ENCODE results near the gene TMEM39A. TPM values are rescaled to one million over a fixed set of nuclear protein-coding genes. Genes with fewer than 3 reads are reported as not detected.

TMEM39A gene
- total RNA-seq, 3 donors from 2014 or later, result 30.2 to 53.7 (median 36.4) TPM

GRCh38 chr3:119457246-119457645 is 6.2 kb downstream of the TMEM39A start:
- no peaks in the 10 kb centered on the region for H3K27me3 ChIP-seq
- H3K36me3 ChIP-seq, result no peaks in the 10 kb centered on the region
- DNase-seq (ENCODE audit: low spot score in 2 of 2), result no peak
- H3K4me3 ChIP-seq, result no peak overlapping the region
- intact Hi-C loops (cut with DNase I; ENCODE audit: low total_unique reads), result no loop called here
- H3K27ac ChIP-seq, result no peak overlapping the region
- TF ChIP-seq POLR2AphosphoS5 (IDR thresholded peaks at IDR 0.05), result no peak
- no peak for TF ChIP-seq CTCF (IDR thresholded peaks at IDR 0.05)
- no peak for TF ChIP-seq POLR2A (IDR thresholded peaks at IDR 0.05)
- no peaks in the 10 kb centered on the region for H3K9me3 ChIP-seq
- peaks cover 0 to 4% of the 10 kb centered on the region in 2 donors for H3K4me1 ChIP-seq

- no peak for TF ChIP-seq POLR2A (IDR thresholded peaks at IDR 0.05)
- TF ChIP-seq CTCF (IDR thresholded peaks at IDR 0.05), result no peak
- TF ChIP-seq POLR2AphosphoS5 (IDR thresholded peaks at IDR 0.05), result no peak
- DNase-seq (ENCODE audit: low spot score in 2 of 2), result no peak
- Histone ChIP-seq H3K4me1 (no peaks in the 10 kb centered on the region), H3K4me3 (no peak overlapping the region), H3K27ac (no peak overlapping the region), H3K36me3 (no peaks in the 10 kb centered on the region), H3K27me3 (no peaks in the 10 kb centered on the region), H3K9me3 (no peaks in the 10 kb centered on the region)
- intact Hi-C loops (cut with DNase I; ENCODE audit: low total_unique reads), result no loop called here
These were observed 6.9 kb downstream of the TMEM39A start for GRCh38 chr3:119456469-119456868.

GRCh38 chr3:119453822-119454221 is 9.6 kb downstream of the TMEM39A start:
- DNase-seq (ENCODE audit: low spot score in 2 of 2), result no peak
- Histone ChIP-seq H3K27ac (no peak overlapping the region), H3K36me3 (no peaks in the 10 kb centered on the region), H3K27me3 (no peaks in the 10 kb centered on the region), H3K9me3 (no peaks in the 10 kb centered on the region), H3K4me1 (no peaks in the 10 kb centered on the region), H3K4me3 (no peak overlapping the region)
- intact Hi-C loops (cut with DNase I; ENCODE audit: low total_unique reads), result no loop called here
- TF ChIP-seq POLR2AphosphoS5 (IDR thresholded peaks at IDR 0.05) (no peak), POLR2A (IDR thresholded peaks at IDR 0.05) (no peak), CTCF (IDR thresholded peaks at IDR 0.05) (no peak)

GRCh38 chr3:119444590-119444989 is 18.8 kb downstream of the TMEM39A start:
- intact Hi-C loops (cut with DNase I; ENCODE audit: low total_unique reads), result no loop called here
- no peak for DNase-seq (ENCODE audit: low spot score in 2 of 2)
- H3K4me3 ChIP-seq, result no peak overlapping the region
- no peak overlapping the region for H3K27ac ChIP-seq
- no peaks in the 10 kb centered on the region for H3K4me1 ChIP-seq
- no peak for TF ChIP-seq POLR2A (IDR thresholded peaks at IDR 0.05)
- no peak for TF ChIP-seq POLR2AphosphoS5 (IDR thresholded peaks at IDR 0.05)
- no peaks in the 10 kb centered on the region for H3K27me3 ChIP-seq
- peaks cover 15% of the 10 kb centered on the region for H3K36me3 ChIP-seq
- no peaks in the 10 kb centered on the region for H3K9me3 ChIP-seq

- peaks cover 15% of the 10 kb centered on the region for H3K36me3 ChIP-seq
- H3K27ac ChIP-seq, result no peak overlapping the region
- no peak for DNase-seq (ENCODE audit: low spot score in 2 of 2)
- H3K9me3 ChIP-seq, result no peaks in the 10 kb centered on the region
- H3K27me3 ChIP-seq, result no peaks in the 10 kb centered on the region
- TF ChIP-seq CTCF (IDR thresholded peaks at IDR 0.05) (no peak), POLR2A (IDR thresholded peaks at IDR 0.05) (no peak), POLR2AphosphoS5 (IDR thresholded peaks at IDR 0.05) (no peak)
- intact Hi-C loops (cut with DNase I; ENCODE audit: low total_unique reads), result no loop called here
- no peaks in the 10 kb centered on the region for H3K4me1 ChIP-seq
- no peak overlapping the region for H3K4me3 ChIP-seq
These were observed 20.2 kb downstream of the TMEM39A start for GRCh38 chr3:119443179-119443578.

GRCh38 chr3:119437691-119438258 is 25.6 kb downstream of the TMEM39A start:
- H3K4me3 ChIP-seq, result no peak overlapping the region
- no peak overlapping the region for H3K27ac ChIP-seq
- no peaks in the 10 kb centered on the region for H3K4me1 ChIP-seq
- H3K36me3 ChIP-seq, result peaks cover 15% of the 10 kb centered on the region
- no peak for DNase-seq (ENCODE audit: low spot score in 2 of 2)
- H3K27me3 ChIP-seq, result no peaks in the 10 kb centered on the region
- intact Hi-C loops (cut with DNase I; ENCODE audit: low total_unique reads), result no loop called here
- H3K9me3 ChIP-seq, result no peaks in the 10 kb centered on the region
- TF ChIP-seq POLR2AphosphoS5 (IDR thresholded peaks at IDR 0.05) (no peak), POLR2A (IDR thresholded peaks at IDR 0.05) (no peak), CTCF (IDR thresholded peaks at IDR 0.05) (no peak)

Measured in breast epithelium (tissue), 4 donors.